WTC11 (cell line): ENCODE results near the gene OMD.

Source experiments
- CTCF ChIP-seq: fragments of 200-600 bp; IDR thresholded peaks from 2 replicates; pipeline ENCODE4 v1.8.0; 2022; ENCODE audit warnings: antibody characterized with exemption
- E2F4 ChIP-seq: sonication (generic); formaldehyde crosslinking; IDR thresholded peaks from 2 replicates; pipeline ENCODE4 v1.8.1; 2022; ENCODE audit warnings: low read depth, mild to moderate bottlenecking, moderate library complexity, missing genetic modification reagents, borderline replicate concordance
- FOXP1 ChIP-seq: sonication (generic); formaldehyde crosslinking; IDR thresholded peaks from 2 replicates; pipeline ENCODE4 v1.8.0; 2022; ENCODE audit warnings: missing genetic modification reagents, mild to moderate bottlenecking, moderate library complexity, borderline replicate concordance
- JAZF1 ChIP-seq: fragments of 250-450 bp; sonication (Bioruptor Pico); IDR thresholded peaks from 2 replicates; pipeline ENCODE4 v1.9.0; 2021; ENCODE audit warnings: moderate library complexity, mild to moderate bottlenecking, inconsistent platforms
- MLX ChIP-seq: sonication (generic); formaldehyde crosslinking; IDR thresholded peaks from 2 replicates; pipeline ENCODE4 v1.8.1; 2023; ENCODE audit warnings: mild to moderate bottlenecking, missing genetic modification reagents, moderate library complexity
- ZNF263 ChIP-seq: sonication (generic); formaldehyde crosslinking; IDR thresholded peaks from 2 replicates; pipeline ENCODE4 v1.8.1; 2022; ENCODE audit warnings: low read depth, mild to moderate bottlenecking, moderate library complexity, missing genetic modification reagents
- TF ChIP-seq, protein P1 (sequence below): sonication (generic); formaldehyde crosslinking; IDR thresholded peaks from 2 replicates; pipeline ENCODE4 v1.8.0; 2022; ENCODE audit warnings: mild to moderate bottlenecking, missing genetic modification reagents
- TF ChIP-seq, protein P2 (sequence below): sonication (generic); formaldehyde crosslinking; IDR thresholded peaks from 2 replicates; pipeline ENCODE4 v1.8.1; 2022; ENCODE audit warnings: low read depth, missing genetic modification reagents, borderline replicate concordance

DNA sequence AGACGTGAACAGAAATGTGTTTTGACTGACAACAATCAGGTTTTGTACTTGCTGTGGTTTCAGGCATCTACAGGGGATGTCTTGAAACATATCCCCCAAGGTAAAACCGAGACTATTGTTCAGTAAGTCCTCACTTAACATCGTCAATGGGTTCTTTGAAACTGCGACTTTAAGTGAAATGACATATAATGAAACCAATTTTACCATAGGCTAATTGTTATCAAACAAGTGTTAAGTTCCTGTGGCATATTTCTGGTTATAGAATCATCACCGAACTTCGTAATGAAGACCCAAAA, 16.4 kb upstream of the OMD start:
- TF ChIP-seq, protein P1, sequence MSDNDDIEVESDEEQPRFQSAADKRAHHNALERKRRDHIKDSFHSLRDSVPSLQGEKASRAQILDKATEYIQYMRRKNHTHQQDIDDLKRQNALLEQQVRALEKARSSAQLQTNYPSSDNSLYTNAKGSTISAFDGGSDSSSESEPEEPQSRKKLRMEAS (CRISPR knock-in tag), result no peak
- no peak for TF ChIP-seq CTCF
- TF ChIP-seq FOXP1 (CRISPR knock-in tag), result no peak
- TF ChIP-seq MLX, result no peak
- no peak for TF ChIP-seq E2F4 (CRISPR knock-in tag)
- no peak for TF ChIP-seq JAZF1
- no peak for TF ChIP-seq ZNF263 (CRISPR knock-in tag)
- TF ChIP-seq, protein P2, sequence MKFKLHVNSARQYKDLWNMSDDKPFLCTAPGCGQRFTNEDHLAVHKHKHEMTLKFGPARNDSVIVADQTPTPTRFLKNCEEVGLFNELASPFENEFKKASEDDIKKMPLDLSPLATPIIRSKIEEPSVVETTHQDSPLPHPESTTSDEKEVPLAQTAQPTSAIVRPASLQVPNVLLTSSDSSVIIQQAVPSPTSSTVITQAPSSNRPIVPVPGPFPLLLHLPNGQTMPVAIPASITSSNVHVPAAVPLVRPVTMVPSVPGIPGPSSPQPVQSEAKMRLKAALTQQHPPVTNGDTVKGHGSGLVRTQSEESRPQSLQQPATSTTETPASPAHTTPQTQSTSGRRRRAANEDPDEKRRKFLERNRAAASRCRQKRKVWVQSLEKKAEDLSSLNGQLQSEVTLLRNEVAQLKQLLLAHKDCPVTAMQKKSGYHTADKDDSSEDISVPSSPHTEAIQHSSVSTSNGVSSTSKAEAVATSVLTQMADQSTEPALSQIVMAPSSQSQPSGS, result no peak
